Thoracic aorta (tissue), 2 donors: ENCODE measurements around the gene PPHLN1. TPM values are rescaled to one million over a fixed set of nuclear protein-coding genes. Genes with fewer than 3 reads are reported as not detected.
"Not testable (repeated sequence)": the region's sequence is repeated elsewhere in the genome, so short reads cannot be mapped to it uniquely, and the experiment has no call there.

Source experiments
- ATAC-seq: fragments of 150-250 bp; one replicate; pipeline ENCODE4 v1.8.0; 2017; ENCODE audit warnings: low read depth; ENCODE audit not compliant: insufficient number of reproducible peaks, low FRiP score
- DNase-seq: peaks from one replicate; pipeline ENCODE4 v3.0.0-alpha.2; 2020; ENCODE audit warnings: low spot score
- H3K27ac ChIP-seq, 2 donors: fragments of 200-600 bp; sonication (generic); 1 replicate in 1 of 2; 2 replicates in 1 of 2; pipeline ENCODE4 v1.5.1; 2016; ENCODE audit warnings: mild to moderate bottlenecking in 2 of 2, moderate library complexity in 2 of 2
- H3K27me3 ChIP-seq: fragments of 200-600 bp; sonication (generic); replicated peaks from 2 replicates; pipeline ENCODE4 v1.6.0; 2016; ENCODE audit warnings: mild to moderate bottlenecking; ENCODE audit not compliant: insufficient read depth
- H3K36me3 ChIP-seq: fragments of 200-600 bp; sonication (generic); one replicate; pipeline ENCODE4 v1.5.1; 2016
- H3K4me1 ChIP-seq, 2 donors: fragments of 200-600 bp; sonication (generic); 1 replicate in 1 of 2; 2 replicates in 1 of 2; pipeline versions ENCODE4 v1.5.1 to v1.6.0; 2016; ENCODE audit warnings: low read depth in 2 of 2, mild to moderate bottlenecking in 1 of 2; ENCODE audit not compliant: control insufficient read depth in 1 of 2
- H3K4me3 ChIP-seq: fragments of 200-600 bp; sonication (generic); 2 replicates; pipeline ENCODE4 v1.5.1; 2016; ENCODE audit warnings: mild to moderate bottlenecking
- H3K9me3 ChIP-seq: fragments of 200-600 bp; sonication (generic); 2 replicates; pipeline ENCODE4 v1.5.1; 2016
- total RNA-seq, 2 donors: library from RNA; depleted of rRNA; stranded (reverse); fragments of >200 nt; gene quantifications; one replicate each; pipeline versions ENCODE4 v1.1.0 to v1.2.3, GENCODE V29; 2016
- TF ChIP-seq, protein P1 (sequence below): fragments of 200-600 bp; sonication (generic); IDR thresholded peaks from one replicate; pipeline ENCODE4 v1.5.1; 2019; ENCODE audit warnings: antibody characterized with exemption

The PPHLN1 gene
- total RNA-seq, 2 donors from 2014 or later = 41.7 to 95.8 TPM

DNA sequence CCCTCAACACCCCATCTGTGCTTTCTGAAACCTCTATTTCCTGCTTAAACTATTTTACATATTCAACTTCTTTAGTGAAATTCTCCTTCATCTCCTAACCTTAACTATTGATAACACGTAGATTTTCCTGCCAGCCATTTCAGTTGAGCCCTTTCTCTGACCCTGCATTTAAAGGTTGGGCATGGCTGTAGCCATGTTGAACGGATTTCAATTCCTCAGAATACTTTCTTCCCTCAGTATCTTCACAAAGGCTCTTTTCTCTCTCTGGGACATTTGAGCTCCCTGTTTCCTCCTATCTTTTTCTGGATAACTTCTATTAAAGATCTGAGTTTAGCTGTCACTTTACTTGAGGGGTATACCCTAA lies 1.2 kb downstream of the PPHLN1 start:
- H3K4me3 ChIP-seq = peak overlapping the region; percentile 97
- H3K27me3 ChIP-seq = no peaks in the 10 kb centered on the region
- ATAC-seq (no peak), DNase-seq (no peak)
- H3K27ac ChIP-seq = peak overlapping the region in 1 of 2 donors; percentile 85
- TF ChIP-seq, protein P1, sequence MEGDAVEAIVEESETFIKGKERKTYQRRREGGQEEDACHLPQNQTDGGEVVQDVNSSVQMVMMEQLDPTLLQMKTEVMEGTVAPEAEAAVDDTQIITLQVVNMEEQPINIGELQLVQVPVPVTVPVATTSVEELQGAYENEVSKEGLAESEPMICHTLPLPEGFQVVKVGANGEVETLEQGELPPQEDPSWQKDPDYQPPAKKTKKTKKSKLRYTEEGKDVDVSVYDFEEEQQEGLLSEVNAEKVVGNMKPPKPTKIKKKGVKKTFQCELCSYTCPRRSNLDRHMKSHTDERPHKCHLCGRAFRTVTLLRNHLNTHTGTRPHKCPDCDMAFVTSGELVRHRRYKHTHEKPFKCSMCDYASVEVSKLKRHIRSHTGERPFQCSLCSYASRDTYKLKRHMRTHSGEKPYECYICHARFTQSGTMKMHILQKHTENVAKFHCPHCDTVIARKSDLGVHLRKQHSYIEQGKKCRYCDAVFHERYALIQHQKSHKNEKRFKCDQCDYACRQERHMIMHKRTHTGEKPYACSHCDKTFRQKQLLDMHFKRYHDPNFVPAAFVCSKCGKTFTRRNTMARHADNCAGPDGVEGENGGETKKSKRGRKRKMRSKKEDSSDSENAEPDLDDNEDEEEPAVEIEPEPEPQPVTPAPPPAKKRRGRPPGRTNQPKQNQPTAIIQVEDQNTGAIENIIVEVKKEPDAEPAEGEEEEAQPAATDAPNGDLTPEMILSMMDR = no peak
- H3K4me1 ChIP-seq = peaks cover 19 to 30% of the 10 kb centered on the region in 2 donors
- peaks cover 4% of the 10 kb centered on the region for H3K36me3 ChIP-seq
- H3K9me3 ChIP-seq = no peaks in the 10 kb centered on the region

DNA sequence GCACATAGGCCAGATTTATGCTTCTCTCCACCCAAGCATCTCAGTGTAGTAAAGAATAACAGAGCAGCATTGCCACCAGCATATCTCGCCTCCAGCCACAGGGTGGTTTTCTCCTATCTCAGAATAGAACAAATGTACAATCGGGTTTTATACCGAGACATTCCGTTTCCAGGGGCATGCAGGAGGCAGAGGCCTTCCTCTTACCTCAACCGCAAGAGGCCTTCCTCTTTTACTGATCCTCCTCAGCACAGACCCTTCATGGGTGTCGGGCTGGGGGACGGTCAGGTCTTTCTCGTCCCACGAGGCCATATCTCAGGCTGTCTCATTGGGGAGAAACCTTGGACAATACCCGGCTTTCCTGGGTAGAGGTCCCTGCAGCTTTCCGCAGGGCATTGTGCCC lies 4.1 kb downstream of the PPHLN1 start:
- DNase-seq, H3K27me3 ChIP-seq, ATAC-seq: not testable (repeated sequence)

DNA sequence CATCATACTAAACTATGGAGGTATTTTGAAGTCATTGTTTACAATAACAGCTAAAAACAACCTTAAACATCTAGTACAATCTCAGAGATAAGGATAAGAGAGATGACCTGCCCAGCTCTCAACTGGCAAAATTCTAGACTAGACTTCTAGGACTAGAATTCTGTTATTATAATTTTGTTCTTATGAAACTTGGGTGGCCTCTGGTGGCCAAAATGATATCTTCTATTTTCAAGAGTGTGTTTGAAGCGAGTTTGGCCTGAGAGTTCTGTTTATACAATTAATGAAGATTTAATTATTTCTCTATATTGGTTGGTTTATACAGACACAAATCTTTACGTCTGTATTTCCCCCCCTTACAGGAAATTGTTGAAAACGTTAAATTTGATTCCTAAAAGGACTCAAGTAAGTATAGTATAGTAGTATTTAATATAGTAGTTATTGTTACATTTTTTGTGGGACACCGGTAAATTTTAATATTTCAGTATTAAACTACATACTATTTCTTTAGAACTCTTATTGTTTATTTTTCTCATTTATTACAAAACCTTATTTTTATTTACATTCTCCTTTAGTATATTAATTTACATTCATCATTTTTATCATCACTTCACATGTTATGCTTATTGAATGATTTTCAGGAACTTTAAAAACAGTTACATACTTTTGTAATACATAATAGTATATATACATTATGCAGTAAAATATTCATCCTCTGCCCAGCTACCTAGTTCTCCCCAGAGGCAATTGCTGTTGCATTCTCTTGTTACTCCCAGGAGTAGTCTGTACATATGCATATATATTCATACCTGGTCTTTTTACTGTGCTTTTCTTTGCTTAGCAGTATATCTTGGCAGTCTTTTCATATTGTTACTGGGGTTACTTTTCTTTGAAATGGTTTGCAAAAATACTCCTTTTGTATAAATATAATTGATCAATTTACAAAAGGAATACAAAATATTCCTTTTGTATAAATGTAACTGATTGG lies 6.6 kb downstream of the PPHLN1 start:
- no peaks in the 10 kb centered on the region for H3K36me3 ChIP-seq
- no peaks in the 10 kb centered on the region for H3K27me3 ChIP-seq
- H3K4me3 ChIP-seq = no peak overlapping the region
- peaks cover 6 to 7% of the 10 kb centered on the region in 2 donors for H3K4me1 ChIP-seq
- no peak overlapping the region for H3K27ac ChIP-seq
- TF ChIP-seq, protein P1 = peak; percentile 62
- H3K9me3 ChIP-seq = no peaks in the 10 kb centered on the region
- ATAC-seq (no peak), DNase-seq (no peak)

More for the DNA sequence above, 4.1 kb downstream of the PPHLN1 start:
- H3K4me3 ChIP-seq, H3K36me3 ChIP-seq, H3K27ac ChIP-seq, H3K9me3 ChIP-seq: not testable (repeated sequence)
- H3K4me1 ChIP-seq = peaks cover 17 to 20% of the 10 kb centered on the region in 2 donors

DNA sequence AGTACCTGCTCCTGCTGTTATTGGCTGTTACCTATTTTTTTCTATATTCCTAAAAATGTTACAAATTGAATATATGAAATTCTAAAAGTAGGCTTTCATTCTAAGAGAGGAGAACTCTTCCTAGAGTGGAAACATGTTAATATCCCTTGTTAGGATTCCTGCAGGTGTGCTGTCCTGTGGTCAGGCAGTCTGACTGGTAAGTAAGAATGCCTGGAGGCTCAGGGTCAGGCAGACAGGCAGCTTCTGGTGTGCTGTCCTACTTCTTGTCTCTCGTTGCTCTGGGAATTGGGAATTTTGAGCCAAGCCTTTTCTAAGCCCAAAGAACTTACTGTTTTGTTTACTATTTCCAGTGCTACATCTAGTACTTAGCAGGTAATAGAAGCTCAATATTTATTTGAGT lies 10.3 kb downstream of the PPHLN1 start:
- no peak for ATAC-seq
- no peak overlapping the region for H3K4me3 ChIP-seq
- peaks cover 4% of the 10 kb centered on the region for H3K36me3 ChIP-seq

DNA sequence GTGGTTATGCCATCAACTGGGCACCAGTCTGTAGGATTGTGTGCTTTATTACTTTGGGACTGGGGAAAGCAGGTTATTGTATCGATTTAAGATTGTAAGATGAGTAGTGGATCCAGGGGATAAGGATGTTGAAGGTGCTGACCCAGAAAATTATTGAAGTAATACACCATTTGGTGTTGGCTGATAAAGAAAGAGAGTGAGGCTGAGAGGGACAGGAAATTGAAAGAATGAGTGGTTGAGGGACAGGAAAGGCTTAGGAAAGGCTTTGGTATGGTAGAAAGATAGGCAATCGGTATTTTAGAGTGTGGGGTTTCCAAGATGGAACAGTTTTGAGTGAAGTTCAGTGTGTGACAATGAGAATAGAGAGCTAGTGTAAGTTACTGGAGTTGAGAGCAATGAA lies 12.3 kb downstream of the PPHLN1 start:
- Histone ChIP-seq H3K4me1 (peaks cover 0 to under 1% of the 10 kb centered on the region in 2 donors), H3K27ac (no peak overlapping the region), H3K9me3 (no peaks in the 10 kb centered on the region), H3K4me3 (no peak overlapping the region), H3K27me3 (no peaks in the 10 kb centered on the region), H3K36me3 (peaks cover 4% of the 10 kb centered on the region)
- TF ChIP-seq, protein P1 = no peak
- DNase-seq (no peak), ATAC-seq (no peak)

More for the DNA sequence above, 10.3 kb downstream of the PPHLN1 start:
- no peak overlapping the region for H3K27ac ChIP-seq
- H3K27me3 ChIP-seq = no peaks in the 10 kb centered on the region
- TF ChIP-seq, protein P1 = no peak
- H3K9me3 ChIP-seq = no peaks in the 10 kb centered on the region
- H3K4me1 ChIP-seq = no peaks in the 10 kb centered on the region
- DNase-seq = no peak
